HG03025 (cell line): ENCODE measurements around the gene DNMBP.
"Not testable (repeated sequence)": the region's sequence is repeated elsewhere in the genome, so short reads cannot be mapped to it uniquely, and the experiment has no call there.

Experiments
- ATAC-seq: cut with Tn5 transposase; IDR thresholded peaks from one replicate; pipeline ENCODE4 v1.9.1; 2021; ENCODE audit warnings: mild to moderate bottlenecking, moderate library complexity; ENCODE audit not compliant: unreplicated experiment, low FRiP score

Gene DNMBP

DNA sequence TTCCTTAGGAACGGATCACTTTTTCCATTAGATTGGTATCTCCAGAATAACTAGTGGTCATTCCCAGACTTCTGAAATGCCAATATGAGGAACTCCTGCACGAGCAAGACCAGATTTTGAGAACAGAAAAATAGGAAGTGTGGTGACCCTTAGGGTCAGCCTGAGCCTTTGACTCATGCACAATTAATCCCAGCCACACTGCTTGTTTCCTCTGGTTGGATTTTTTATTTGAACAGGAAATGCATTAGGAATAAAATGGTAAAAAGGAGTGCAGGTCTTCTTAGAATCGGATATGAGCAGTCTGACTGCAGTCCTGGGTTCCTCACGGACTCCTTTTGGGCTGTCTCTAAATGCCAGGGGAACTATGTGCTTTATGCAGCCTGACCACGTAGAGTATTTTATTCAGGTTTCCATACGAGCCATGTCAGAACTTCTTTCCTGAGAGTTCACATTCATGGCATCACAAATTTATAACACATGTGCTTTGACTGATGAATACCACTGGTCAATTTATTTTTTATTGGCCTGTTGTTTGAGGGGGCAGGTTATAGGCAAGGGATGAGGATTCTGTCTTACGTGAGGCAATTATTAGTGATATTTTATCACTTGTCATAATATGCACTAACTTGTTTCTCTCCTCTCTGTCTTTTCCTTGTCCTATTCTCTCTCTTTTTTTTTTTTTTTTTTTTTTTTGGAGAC is 46.1 kb downstream of the DNMBP start:
- ATAC-seq = not testable (repeated sequence)

GRCh38 chr10:99958806-99959205 is 50.9 kb downstream of the DNMBP start:
- no peak for ATAC-seq

DNA sequence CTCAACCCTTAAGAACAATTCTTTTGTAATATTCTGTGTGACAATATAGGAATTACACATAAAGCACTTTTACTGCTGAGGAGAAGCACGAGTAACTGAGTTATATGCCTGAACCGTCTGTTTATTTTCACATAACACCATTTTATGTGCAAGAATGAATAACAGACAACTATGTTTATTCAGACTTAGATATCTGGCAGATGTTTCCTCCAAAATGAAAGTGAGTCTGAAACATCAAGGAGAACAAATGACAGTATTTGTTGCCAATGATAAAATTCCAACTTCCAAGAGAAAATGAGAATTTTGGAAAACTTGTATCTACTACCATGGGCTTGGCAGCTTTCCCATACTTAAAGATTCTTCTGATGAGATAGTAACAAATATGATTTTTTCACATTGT is 51.4 kb downstream of the DNMBP start:
- ATAC-seq = no peak

DNA sequence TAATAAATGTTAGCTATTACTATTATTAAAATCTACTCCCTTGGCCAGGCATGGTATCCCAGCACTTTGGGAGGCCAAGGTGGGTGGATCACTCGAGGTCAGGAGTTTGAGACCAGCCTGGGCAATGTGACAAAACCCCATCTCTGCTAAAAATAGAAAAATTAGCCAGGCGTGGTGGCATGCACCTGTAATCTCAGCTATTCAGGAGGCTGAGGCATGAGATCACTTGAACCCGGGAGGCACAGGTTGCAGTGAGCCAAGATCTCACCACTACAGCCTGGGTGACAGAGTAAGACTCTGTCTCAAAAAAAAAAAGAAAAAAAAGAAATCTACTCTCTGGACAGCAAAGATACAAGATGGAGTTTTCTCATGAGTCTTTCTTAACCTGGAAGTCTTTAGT is 56.2 kb downstream of the DNMBP start:
- not testable (repeated sequence) for ATAC-seq

DNA sequence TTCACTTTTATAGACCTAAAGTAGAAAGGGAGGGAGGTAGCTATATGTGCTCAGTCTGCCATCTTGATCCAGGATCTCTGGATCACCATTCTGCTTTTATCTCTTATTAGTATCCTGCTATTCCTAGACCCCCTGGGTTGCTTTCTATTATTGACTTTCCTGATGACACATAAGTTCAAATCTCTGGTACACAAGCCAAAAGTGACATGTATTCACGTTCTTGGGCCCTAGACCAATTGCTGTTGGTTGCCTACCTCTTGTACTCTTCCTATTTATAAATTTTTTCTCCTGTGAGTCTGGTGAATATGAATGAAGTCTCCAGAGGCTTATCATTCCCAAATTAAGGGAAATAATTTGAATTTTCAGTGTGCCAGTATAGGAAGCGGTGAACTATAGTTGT is 56.9 kb downstream of the DNMBP start:
- no peak for ATAC-seq

GRCh38 chr10:99946051-99946450 is 63.7 kb downstream of the DNMBP start:
- ATAC-seq = not testable (repeated sequence)

- no peak for ATAC-seq
Observed at GRCh38 chr10:99945263-99945662, 64.5 kb downstream of the DNMBP start.

DNA sequence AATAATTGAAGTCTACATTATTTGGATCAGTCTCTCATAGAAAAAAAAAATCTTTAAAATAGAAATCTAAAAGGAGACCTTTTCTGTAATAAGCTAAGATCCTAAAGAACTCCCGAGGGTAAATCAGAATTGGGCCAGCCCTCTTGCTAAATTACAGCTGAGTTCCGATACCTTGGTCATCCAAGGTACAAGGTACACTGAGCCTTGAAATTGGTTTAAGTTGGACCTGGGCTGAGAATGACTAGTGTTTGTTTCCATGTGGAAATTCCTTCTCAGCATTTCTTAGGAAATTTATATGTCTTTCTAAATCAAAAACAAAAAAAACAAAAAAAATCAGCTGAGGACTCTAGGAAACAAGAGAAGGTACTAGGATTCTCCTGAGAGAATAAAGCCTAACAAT is 64.9 kb downstream of the DNMBP start:
- ATAC-seq = no peak

DNA sequence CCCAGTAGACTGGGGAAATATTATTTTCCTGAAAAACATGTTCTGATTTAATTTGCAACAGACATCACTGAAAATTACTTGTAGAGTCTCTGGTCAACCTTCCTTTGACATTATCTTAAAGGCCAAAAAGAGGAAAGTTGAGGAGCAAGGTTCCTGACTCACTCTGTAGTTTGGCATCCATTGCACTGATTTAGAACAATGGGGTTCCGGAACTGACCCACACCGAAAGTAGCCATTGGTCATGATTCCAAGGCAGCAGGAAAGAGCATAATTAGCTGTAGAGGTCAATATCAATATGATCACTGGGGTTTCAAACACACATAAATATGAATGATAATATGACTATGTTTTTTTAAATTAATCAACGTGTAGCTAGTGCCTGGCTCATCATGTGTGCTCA is 65.8 kb downstream of the DNMBP start:
- ATAC-seq = no peak

GRCh38 chr10:99941942-99942820 is 67.6 kb downstream of the DNMBP start:
- ATAC-seq = no peak

DNA sequence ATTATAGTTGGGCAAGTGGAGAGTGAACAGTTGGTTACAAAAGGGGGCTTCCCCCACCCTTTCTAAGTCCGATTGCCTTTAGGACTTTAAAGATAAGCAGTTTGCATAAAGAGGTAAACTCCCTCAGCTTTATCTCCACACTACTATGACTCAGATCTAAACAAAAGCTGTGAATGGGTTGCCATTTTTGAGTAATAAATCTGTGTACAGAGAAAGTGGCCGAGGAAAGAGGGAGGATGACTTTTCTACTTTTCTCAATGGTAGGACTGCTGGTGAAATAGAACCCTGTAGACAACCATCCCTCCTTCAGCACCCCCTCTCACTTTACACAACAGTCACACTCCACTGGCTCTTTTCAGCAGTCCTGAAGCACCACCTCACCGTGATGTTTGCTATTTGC is 71.2 kb downstream of the DNMBP start:
- peak; percentile 47 for ATAC-seq

DNA sequence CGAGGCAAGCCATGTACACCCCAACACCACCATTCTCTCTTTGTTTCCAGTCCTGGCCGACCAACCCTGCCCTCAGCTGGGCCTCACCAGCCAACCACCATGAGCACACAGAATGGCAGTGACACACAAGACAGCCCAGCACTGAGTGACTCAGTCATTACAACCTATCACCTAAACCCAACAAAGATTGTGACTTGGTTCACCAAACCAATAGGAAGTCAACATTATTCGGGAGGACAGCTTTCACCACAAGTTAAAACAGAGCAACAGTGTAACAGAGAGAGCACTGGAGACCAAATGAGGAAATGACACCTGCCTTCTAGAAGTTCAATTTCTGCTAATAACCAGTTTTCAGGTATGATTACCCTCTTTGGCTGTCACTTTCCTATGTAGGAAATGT is 72.1 kb downstream of the DNMBP start:
- ATAC-seq = no peak

GRCh38 chr10:99932203-99932957 is 77.4 kb downstream of the DNMBP start:
- not testable (repeated sequence) for ATAC-seq

GRCh38 chr10:99930731-99931550 is 78.8 kb downstream of the DNMBP start:
- ATAC-seq = no peak

DNA sequence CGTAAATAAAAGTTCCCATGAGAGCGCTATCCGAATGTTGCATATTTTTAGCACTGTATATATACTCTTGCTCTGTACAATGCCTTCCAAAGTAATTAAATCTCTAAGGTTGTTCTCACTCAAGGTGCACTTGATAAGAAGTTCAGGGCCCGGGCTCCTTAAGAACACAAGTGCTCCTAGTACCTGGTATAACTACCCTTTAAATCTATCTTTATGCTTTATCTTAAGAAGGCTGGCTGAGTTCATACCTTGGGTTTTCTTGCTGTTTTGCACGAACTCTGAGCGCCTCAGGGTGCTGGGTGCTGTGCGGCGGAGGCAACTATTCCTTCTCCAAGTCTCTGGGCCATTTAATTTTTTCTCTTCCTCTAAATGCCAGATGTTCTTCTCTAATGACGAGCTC is 80.4 kb downstream of the DNMBP start:
- ATAC-seq = no peak

DNA sequence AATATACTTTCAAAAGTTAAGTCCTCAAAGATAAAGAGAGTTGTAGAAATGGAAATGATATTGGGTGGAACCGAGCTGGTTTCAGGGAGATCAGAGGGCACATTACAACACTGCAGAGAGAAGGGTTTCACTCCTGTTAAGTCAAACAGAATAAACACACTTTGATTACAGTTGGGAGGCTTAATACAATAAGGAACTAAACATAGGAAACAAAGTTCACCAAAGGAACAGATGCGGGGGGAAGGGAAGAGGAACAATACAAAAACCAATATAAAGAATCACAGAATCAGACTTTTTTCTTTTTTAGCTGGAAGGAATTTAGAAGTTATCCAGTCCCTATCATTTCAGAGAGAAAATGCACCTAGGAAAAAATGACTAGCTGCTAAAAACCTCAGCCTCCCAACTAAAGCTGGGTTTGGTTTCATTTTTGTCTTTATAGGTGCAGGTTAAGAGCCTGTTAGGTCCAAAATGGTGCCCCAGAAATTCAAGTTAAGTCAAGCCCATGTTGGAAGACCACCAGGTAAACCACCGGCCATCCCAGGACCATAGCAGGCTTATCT is 81.9 kb downstream of the DNMBP start:
- no peak for ATAC-seq

DNA sequence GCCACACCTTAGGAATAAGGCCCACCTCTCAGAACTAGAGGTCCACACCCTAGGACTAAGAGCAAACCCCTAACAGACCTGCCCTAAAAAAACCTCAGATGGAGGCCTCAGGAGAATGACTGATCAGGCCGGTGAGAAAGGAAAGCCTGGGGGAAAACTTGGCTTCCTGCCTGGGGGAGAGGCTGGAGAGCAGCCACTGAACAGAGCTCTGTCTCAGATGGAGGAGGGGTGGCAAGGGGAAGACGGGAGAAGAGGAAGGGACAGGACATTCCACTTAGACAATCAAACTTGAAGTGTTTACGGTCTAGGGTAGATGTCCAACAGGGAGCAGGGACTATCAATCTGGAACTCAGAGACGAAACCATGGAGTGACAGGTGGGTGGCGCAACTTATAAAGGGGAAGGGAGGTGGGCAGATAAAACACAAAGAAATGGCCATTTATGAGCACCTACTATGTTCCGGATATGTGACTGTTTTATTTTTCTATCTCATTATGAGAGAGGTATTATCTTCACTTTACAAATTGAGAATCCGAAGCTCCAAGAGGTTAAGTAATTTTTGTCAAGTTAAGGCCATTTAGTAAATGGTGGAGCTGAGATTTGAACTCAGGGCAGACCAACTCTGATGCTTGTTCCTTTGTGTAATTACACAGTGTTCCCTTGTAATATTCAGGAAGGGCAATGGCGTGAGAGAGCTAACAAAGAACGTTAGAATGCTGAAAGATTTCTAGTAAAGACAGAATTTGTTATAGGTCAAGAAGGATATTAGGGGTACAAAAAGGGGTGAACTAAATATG is 82.6 kb downstream of the DNMBP start:
- no peak for ATAC-seq

DNA sequence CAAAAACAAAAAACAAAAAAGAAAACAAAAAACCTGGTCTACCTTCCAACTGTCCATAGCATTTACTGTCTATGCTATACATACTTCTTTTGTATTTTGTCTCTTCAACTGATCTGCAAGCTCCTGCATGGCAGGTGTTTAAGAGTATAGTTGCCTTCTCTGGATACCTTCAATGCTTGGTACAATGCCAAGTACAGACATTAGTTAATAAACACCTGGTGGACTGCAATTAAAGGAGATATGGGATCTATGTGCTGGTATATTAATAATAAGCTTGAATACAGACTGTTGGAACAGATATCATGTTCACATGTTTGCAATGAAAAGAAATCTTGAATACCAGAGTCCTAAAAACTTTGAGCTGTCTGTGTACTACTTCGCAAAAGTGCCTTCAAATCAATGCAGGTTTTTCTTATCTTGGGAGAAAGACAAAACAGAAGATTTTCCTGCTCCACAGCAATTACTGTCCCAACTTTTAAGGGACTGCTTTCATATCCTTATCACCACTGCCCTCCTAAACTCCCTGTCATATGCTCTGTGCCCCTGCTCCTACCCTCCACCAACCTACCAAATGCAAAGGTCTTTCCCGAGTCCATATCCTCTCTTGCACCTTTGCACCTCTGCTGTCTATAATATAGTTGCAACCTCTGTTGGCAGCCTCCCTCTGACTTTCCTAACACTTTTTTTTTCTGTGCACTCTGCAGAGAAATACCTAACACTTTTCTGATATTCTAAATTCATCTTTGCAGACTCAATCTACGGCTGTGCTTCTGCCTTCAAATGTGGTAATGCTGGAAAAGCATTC is 85.1 kb downstream of the DNMBP start:
- ATAC-seq = no peak
